NCI-H128 (cell line): ENCODE measurements around the gene BCL3.
"Not testable (repeated sequence)": the region's sequence is repeated elsewhere in the genome, so short reads cannot be mapped to it uniquely, and the experiment has no call there.

Experiments used
- DNase-seq: peaks from one replicate; lab custom pipeline; 2025; ENCODE audit not compliant: unreplicated experiment; lab: John Stamatoyannopoulos, UW

BCL3 gene

DNA sequence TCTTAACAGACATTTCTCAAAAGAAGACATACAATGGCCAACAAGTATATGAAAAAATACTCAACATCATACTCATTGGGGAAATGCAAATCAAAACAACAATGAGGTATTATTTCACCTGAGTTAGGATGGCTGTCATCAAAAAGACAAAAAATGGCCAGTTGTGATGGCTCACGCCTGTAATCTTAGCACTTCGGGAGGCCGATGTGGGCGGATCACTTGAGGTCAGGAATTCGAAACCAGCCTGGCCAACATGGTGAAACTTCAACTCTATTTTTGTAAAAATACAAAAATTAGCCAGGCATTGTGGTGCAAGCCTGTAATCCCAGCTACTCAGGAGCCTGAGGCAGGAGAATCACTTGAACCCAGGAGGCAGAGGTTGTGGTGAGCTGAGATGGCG is 27.6 kb upstream of the BCL3 start:
- no peak for DNase-seq

DNA sequence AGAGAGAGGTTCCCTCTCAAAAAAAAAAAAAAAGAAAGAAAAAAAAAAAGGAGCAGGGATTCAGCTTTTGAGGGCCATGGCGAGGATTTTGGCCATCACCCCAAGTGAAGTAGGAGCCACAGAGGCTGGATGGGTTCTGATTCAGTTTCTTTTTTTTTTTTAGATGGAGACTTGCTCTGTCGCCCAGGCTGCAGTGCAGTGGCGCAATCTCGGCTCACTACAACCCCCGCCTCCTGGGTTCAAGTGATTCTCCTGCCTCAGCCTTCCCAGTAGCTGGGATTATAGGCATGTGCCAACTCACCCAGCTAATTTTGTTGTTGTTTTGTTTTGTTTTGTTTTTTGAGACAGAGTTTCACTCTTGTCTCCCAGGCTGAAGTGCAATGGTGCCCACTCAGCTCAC is 27.1 kb upstream of the BCL3 start:
- not testable (repeated sequence) for DNase-seq

DNA sequence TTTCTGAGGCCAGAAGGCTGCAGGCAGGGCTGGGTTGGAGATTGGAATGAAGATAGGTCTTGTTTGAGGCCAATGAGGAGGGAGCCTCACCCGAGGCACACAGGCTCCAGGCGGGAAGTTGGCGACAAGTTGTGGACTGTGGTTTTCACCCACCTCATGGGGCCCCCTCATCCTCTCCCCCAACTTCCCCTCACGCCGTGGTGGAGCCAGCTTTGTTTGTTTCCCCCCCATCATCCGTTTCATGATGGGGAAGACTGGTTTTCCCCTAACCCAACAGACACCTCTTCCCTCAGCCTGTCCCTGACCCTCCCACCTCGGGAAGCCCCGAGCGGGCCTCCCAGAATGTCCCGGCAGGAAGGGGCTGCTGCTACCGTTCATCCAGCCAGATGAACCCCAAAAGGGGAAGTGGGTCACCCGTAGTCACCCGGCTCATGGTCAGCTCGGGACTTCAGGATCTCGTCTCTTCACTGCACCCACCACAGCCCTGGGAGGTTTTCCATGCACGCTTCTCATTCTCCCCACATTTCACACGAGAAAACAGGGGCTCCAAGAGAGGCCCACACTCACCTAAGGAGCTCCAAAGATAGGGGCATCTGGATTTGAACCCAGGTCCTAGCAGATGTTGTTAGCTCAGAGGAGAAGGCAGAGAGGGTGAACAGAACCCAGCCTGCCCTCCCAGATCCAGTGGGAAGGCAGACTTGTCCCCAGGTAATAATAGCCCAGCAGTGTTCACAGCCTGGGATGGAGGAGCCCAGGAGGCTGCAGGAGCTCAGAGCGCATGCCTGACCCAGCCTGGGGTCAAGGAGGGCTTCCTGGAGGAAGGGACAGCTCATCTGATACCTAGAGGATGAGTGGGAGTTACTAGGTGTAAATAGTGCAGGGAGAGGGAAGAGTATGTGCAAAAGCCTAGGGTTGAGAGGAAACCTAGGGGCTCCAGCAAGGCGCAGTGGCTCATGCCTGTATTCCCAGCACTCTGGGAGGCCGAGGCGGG is 26.1 kb upstream of the BCL3 start:
- no peak for DNase-seq

GRCh38 chr19:44723299-44723951 is 25.1 kb upstream of the BCL3 start:
- no peak for DNase-seq

DNA sequence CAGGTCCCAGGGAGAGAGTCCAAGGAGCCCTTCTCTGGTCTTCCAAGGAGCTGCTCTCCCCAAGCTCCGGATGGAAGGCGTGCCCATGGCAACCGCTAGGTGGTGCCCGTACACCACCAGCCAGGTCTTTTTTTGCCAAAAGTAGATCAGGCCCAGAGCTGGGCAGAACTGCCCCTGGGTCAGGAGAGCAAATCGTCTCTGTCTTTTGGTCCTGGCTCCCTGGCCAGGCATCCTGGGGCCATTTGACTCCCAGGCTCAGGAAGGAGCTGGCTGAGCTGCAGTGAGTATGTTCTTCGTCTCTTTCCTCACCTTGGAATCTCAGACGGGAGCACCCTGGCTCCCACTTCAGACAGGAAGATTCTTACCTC is 24.6 kb upstream of the BCL3 start:
- DNase-seq: peak; percentile 28

GRCh38 chr19:44725251-44725650 is 23.3 kb upstream of the BCL3 start:
- no peak for DNase-seq

GRCh38 chr19:44725684-44726083 is 22.8 kb upstream of the BCL3 start:
- DNase-seq: no peak

- no peak for DNase-seq
Measured at GRCh38 chr19:44726465-44726864, 22.0 kb upstream of the BCL3 start.

- no peak for DNase-seq
Measured at GRCh38 chr19:44728178-44728577, 20.3 kb upstream of the BCL3 start.

GRCh38 chr19:44729516-44730033 is 18.9 kb upstream of the BCL3 start:
- DNase-seq: no peak

- DNase-seq: no peak
Measured at GRCh38 chr19:44731081-44731480, 17.4 kb upstream of the BCL3 start.

DNA sequence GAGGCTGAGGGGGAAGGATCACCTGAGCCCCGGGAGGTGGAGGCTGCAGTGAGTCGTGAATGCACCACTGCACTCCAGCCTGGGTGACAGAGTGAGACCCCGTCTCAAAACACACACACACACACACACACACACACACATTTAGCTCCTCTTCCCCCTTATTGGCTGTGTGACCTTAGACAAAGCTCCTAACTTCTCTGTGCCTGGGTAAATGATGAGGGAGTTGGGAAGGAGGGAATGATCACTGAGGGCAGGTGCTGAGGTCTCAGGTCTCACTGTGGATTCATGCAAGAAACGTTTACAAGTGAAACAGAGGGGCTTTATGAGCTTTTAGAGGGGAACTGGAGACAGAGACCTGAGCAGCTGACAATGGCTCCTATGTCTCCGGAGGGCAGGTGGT is 16.9 kb upstream of the BCL3 start:
- no peak for DNase-seq

- no peak for DNase-seq
Measured at GRCh38 chr19:44732235-44733014, 16.1 kb upstream of the BCL3 start.

GRCh38 chr19:44734357-44734756 is 14.2 kb upstream of the BCL3 start:
- DNase-seq: no peak

- no peak for DNase-seq
Measured at GRCh38 chr19:44735011-44735410, 13.5 kb upstream of the BCL3 start.

DNA sequence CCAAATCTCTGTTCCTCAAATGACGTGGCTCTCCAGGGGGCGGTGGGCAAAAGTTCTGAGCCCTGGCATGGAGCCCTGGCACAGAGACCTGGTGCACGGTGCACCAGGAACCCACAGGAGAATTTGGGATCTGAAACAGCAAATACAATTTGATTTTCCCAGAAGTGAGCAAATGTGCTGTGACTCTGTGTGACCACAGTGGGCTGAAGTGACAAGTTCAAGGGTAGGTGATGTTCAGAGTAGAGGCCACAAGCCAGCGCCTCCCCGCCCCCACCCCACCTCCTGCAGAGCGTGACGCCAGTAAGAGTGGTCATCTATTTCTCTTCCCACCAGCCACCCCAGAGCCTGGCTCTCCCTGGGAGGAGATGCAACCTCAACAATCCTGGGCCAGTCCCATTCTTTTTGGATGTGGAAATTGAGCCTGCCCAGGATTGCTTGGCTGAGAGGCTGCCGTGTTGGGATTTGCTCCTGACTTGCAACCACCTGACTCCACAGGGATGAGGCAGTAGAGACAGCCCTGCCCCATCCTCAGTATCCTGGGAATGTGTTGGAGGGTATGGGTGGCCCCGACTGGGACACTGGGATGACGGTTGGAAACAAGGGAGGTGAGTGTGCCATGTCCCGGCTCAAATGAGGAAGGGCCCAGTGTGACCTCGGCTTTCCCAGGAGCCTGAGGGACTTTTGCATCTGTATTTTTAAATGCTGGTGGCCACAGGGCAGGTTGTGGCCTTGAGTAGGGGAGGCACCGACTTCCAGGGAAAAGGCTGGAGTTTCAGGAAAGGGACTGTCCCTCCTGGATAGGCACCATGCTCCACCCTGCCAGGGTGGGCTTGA is 11.1 kb upstream of the BCL3 start:
- no peak for DNase-seq

DNA sequence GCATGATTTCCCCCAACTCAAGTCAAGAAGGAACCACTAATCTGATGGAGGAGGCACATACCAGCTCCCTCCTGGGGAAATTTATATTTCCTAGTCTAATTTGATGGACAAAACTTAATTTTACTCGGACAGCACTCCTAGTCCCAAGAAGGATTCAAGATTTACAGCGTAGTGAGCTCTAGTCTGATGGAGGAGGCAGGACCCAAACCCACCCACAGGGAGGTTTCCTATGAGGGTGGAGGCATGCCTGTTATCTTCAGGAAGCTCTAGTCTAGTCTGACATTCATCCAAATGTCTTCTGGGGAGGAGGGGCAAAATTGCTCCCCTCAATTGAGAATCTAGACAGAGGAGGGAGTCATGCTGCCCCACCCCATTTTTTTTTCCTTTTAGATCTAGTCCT is 10.4 kb upstream of the BCL3 start:
- no peak for DNase-seq

DNA sequence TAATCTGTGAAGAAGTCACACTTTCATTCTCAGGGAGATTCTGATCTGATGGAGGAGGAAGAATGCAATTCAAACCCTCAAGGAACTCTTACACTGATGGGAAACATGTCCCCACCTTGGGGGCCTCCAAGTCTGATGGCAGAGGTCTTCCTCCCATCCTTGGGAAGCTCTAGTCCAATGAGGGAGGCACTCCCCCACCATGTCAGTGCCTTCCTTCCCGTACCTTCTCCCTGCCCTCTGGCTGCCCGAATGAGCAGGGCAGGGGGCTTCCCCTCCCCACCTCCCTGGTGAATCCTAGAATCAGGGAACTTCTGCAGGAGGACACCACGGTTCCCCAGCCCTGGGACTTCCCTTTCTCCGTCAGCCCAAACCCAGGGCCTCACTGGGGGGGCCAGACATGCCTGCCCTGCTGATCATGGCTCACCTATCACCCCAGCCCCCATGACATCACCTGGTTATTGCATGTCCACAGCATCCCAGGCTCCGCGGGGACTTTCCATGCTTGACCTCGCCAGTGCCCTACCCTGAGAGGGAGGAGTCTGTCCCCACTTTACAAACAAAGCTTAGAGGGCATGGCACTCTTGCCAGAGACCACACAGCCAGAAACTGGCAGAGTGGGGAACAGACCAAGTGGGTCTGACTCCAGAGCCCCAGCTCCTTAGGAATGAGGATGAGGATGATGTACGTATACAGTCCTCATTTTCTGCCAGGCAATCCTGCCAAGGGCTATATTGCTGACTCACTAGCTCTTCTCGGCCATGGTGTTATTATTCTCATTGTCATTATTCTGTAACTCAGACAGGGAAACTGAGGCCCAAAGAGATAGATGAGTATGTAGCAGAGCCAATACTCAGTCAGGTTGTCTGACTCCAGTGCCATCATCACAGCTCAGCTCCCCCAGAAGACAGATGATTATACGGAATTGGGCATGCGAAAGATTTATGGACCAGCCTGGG is 9.6 kb upstream of the BCL3 start:
- DNase-seq: no peak

- no peak for DNase-seq
Measured at GRCh38 chr19:44740351-44740824, 8.1 kb upstream of the BCL3 start.
